ENCODE results near the gene MNX1.

GRCh38 chr7:156956727-156957126 lies 53.7 kb downstream of the MNX1 start:
- TF ChIP-seq, protein P1, sequence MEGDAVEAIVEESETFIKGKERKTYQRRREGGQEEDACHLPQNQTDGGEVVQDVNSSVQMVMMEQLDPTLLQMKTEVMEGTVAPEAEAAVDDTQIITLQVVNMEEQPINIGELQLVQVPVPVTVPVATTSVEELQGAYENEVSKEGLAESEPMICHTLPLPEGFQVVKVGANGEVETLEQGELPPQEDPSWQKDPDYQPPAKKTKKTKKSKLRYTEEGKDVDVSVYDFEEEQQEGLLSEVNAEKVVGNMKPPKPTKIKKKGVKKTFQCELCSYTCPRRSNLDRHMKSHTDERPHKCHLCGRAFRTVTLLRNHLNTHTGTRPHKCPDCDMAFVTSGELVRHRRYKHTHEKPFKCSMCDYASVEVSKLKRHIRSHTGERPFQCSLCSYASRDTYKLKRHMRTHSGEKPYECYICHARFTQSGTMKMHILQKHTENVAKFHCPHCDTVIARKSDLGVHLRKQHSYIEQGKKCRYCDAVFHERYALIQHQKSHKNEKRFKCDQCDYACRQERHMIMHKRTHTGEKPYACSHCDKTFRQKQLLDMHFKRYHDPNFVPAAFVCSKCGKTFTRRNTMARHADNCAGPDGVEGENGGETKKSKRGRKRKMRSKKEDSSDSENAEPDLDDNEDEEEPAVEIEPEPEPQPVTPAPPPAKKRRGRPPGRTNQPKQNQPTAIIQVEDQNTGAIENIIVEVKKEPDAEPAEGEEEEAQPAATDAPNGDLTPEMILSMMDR (conservative IDR thresholded peaks at IDR 0.05; ENCODE audit: low read length), result no peak
- no peak for TF ChIP-seq EZH2phosphoT487 (IDR thresholded peaks at IDR 0.05; ENCODE audit: borderline replicate concordance, low read depth, low read length)

Data from OCI-LY7 (cell line).